GM15510 (cell line): ENCODE data around the gene CDH13.

Source experiments
- POLR2A ChIP-seq: IDR thresholded peaks from 3 replicates; pipeline ENCODE4 v1.6.1; 2011; ENCODE audit warnings: borderline replicate concordance; ENCODE audit not compliant: insufficient read length; ENCODE audit errors: extremely low read depth

Gene CDH13

DNA sequence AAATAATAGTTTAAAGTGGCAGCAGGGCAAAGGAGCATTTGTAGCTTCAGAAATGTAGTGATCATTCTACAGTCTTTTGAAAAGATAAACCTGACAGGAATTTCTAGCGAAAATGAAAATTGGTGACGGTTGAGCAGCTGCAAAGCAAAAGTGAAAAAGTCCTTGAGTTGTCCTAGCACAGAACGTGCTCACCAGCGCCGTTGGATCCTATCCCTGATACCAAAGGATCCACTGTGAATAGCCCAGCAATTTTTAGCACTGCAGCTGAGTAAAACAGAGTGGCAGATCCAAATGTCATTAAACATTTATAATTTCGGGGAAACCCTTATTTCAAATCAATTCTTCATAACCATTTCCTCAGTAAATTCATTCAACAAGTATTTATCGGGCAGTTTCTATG is 727.2 kb downstream of the CDH13 start:
- TF ChIP-seq POLR2A, result no peak

DNA sequence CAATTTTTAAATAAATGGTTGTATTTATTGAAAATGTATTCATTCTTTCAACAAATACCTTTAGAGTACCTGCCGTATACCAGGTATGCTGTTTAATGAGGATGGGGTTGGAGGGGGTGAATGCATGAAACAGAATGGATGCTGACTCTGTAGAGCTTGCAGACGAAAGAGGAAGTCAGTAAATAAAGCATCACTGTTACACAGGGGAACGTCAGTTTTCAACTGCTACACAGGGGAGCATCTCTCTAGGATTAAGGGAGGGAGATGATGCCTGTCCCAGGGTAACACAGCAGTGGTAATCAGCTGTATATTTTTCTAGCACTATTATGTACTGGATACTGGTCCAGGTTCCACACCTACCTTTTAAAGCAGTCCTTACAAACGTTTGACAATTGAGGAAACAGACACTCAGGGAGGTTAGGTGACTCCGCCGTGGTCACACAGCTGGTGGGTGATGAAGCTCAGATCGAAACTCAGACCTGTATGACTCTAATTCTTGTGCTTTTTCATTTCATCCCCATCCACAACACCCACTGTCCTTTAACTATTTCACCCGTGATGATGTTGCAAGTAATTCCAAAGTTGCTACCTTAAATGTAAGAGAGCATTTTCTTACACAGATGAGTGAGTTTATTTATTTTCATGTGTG is 728.9 kb downstream of the CDH13 start:
- no peak for TF ChIP-seq POLR2A

DNA sequence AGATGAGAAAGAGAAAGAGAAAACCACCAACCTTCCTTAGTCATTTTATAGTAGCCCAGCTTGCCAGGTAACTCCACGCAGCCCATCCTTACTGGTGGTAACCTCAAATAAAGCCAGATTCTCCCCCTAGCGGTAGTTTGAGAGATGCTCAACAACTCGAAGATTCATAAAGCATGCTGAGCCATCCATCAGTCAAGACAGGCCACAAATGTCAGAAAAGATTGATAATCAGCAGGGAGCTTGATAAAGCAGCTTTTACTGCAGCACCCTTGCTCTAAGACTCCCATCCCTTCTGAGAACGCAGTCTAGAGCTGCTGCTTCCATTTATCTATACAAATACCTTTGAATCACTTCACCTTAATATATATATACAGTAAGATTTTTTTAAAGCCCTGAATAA is 729.5 kb downstream of the CDH13 start:
- TF ChIP-seq POLR2A, result no peak

DNA sequence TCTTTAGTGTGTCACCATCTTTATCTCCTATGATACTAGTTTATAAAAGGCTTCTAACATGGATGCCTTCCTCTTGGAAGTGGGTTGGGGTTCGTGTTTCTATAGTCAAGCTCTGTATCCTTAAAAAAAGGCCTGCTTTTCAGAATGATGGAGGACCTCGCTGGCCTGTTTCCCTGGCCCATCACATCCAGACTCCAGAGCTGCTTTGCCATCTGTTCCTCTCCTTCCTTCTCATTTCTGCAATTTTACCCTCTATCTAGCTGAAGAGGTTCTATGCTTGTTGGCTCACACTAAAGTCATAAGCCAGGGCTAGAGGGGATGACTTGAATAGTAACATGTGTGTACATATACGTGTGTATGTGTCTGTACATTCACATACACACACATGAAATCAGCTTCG is 730.2 kb downstream of the CDH13 start:
- no peak for TF ChIP-seq POLR2A

DNA sequence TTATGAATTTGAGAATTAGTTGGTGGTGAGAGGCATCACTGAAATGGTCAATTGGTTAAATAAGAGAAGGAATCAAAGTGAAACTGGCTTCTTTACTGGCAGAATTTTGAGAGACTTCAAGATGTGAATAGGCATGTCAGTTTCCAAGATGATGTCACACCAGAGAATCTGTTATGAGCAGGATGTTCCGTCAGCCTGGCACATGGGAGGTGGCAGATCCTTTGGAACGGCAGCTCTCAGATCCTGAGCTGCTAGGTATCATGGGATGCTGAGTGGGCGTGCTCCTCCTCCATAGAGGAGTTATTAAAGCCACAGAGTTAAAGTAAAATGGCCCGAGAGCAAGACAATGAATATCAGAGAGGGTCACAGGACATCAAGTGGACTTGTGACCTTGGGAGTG is 736.8 kb downstream of the CDH13 start:
- TF ChIP-seq POLR2A, result no peak

DNA sequence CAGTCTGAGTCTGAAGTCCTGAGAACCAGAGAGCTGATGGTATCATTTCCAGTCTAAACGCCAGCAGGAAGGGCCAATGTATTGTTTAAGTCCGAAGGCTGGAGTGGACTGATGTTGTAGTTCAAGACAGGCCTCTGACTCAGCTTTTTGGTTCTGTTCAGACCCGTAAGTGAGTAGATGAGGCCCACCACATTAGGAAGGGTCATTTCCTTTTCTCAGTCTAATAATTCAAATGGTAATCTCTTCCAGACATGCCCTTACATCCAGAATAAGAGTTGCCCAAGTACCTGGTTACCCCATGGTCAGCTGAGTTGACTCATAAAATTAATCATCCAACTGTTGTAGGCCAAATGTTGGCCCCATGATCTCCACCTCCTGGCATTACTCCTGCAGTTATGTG is 738.4 kb downstream of the CDH13 start:
- no peak for TF ChIP-seq POLR2A

DNA sequence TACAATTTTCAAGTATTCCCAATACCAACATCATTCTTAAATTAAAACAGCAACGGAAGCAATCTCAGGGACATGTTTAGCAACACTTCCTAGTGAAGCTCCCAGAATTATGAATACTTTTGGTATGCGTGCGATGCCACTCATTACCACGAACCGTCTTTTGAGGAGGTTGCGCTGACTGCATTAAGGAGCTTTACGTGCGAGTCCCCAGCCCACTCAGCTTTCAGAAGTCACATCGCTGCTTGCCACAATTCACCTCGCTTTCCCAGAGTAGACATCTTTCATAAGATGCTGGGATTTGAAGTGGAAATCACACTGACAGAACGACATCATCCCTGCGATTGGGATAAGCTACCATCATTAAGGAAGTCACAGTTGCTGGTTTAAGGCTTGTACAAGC is 739.5 kb downstream of the CDH13 start:
- no peak for TF ChIP-seq POLR2A

DNA sequence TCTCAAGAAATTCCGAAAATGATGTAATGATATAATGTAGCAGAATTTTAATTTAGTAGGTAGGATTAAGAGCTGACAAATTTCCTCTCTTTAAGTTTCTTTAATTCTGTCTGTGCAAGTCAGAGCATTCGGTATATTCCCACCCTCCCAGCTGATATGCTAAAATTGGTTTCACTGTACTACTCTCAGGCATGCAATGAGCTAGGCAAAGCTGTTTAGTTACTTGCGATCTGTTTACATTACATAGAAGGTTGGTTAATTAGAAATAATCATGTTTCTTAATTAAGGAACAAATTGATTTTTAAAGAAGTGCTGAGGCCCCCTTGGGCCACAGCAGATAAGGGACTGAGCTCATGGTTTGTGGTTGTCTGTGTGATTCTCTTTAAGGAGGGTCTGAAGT is 748.2 kb downstream of the CDH13 start:
- no peak for TF ChIP-seq POLR2A

DNA sequence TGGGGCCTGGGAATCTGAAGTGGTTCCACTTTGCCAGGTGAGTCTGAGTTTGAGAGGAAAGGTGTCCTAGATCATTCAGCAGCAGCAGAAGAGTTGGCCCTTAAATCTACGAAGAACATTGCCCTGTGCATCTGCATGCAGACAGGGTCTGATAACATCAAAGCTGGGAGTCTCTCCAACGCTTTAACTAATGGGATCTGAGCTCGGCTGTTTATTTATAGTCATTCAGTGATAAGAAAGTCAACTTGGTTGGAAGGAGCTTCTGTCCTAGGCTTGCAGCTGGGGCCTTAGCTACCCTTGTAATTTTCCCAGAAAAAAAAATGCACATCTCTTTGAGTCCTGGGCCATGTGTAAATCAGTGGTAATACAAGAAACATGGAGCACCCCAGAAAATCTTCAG is 763.0 kb downstream of the CDH13 start:
- no peak for TF ChIP-seq POLR2A

DNA sequence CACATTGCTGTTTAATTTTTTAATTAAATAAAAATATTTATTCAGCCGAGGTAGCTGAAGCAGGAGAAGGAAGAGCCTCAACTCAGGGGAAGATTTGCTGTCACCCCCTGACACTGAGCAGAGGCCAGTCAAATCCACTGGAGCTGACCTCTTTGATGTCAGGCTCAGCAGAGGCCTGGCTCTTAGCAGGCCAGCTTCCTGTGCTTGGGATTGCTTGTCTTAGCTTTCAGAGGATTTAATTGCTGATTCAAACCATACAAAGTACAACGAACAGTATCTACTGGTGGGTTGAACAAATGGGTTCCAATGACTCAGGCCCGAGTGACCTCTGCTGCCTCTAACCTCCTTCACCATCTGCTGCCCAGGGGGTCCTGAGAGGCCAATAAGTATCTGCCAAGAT is 764.0 kb downstream of the CDH13 start:
- no peak for TF ChIP-seq POLR2A

DNA sequence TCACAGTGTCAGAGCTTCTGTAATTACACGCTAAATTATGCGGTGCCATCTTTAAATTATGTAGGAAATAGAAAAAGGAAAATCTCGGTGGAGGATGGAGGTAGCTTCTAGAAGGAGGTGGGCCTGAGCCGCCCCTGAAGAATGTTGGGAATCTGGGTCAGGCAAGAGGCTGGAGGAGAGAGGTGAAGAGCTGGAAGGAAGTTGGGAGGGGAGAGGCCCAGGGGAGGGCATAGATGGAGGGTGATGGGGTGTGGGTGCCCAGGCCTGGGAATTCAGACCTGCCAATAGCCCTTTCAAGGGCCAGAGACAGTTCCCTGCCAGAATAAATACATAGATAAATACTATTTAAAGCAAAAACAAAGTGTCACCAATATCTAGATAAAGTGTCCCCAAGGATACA is 766.0 kb downstream of the CDH13 start:
- no peak for TF ChIP-seq POLR2A

DNA sequence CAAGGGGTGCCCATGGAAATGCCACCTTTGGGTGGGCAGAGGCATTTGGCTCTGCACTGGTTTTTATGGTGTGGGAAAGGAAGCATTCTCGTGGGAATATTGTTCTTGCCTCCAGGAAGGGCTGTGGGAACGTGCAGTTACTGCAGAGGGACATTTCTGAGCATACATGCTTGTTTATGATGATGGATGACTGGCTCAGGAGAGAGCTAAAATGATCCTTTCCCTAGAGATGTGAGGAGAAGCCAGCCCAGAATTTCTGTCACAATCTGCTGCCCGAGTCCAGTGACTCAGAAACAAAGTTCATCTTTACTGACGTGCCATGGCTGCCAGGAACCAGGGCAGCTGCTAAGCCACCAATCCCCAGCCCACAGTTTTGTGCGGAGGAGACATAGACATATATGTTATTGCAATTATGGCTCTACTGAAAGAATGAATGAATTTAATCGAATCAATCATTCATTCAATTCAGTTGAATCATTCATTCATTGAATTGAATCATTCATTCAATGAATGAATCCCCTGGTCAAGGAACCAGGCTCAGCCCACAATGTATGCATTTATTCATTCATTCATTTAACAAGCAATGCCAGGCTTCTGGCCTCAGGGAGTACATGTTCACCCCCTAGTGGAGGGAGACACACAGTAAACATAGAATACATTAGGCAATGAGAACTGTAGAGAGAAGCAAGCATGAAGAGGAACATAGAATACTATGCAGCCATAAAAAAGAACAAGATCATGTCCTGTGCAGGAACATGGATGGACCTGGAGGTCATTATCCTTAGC is 766.6 kb downstream of the CDH13 start:
- TF ChIP-seq POLR2A, result no peak

DNA sequence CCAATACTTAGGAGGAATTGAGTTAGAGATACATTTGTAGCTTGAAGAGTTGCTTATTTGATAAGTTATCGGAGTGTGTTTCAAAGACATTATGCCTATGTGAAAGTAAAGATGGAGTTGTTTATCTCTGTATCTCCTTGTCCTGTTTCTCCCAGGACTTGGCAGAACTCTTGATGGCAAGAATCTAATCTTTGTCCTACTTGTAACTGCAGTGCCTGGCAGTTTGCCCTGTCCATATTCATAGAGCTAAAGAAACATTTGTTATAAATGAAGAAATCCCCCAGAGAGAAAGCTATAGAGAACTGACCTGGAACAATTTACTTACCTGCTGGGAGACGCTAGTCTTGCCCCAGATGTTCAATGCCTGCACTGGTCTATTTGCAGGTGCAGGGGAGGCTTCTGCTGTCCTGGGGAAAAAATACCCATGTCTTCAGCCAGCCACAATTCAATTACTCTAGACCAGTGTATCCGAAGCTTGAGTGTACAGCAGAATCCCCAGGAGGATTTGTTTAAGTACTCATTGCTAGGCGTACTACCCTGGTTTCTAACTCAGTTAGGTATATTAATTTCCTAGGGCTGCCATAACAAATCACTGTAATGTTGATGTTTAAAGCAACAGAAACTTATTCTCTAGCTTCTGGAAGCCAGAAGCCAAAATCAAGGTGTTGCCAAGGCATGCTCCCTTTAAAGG is 771.0 kb downstream of the CDH13 start:
- no peak for TF ChIP-seq POLR2A

DNA sequence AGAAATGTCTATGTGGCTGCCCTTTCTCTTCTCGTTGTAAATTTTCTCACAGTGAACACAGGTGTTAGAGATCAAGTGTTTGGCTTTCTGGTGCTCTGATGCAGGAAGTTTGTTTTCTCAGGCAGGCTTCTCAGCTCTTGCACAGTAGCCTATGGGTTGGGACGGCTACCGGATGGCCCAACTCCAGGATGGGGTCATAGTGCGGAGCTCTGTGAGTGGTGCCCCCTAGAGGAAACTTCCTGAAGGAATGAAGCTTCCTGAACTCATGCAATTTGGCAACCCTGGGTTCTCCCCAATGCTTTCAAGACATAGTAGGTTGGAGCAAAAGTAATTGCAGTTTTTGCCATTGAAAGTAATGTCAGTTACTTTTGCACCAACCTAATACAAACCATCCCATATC is 773.5 kb downstream of the CDH13 start:
- TF ChIP-seq POLR2A, result no peak

DNA sequence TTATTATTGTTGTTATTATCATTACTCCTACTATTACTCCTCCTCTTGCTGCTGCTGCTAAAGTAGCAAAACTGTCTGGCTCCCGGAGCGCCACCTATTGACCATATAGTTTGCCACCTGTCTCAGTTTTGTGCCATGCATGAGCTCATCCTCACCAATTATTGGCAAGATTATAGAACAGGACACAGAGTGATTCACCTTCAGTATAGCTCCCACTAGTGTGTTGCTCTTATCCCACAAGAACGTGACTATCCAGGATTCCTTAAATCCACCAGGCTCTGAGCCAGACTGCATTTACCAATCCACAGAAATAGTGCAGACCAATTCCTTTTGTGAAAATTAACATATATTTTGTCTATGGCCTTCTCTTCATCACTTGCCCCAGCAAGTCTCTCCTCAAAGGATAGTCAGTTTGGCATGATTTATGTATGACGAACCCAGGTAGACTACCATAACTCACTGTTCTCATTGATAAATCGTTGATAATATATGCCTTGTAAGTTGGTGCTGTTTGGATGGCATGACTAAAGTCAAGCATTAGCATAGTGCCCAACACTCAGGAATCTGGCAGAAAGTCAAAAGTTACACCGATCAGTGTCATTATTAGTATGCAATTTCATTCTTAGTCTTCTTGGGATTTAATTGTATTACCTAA is 775.5 kb downstream of the CDH13 start:
- TF ChIP-seq POLR2A, result no peak
